Putamen (tissue), 1 donor: ENCODE data around the gene COL1A1.
A peak's percentile ranks its signal among the peaks of the same experiment; 100 is the strongest.

ENCODE experiments used
- DNase-seq: peaks from one replicate; pipeline ENCODE4 v3.0.0-alpha.2; 2016; ENCODE audit warnings: low spot score

Gene COL1A1

GRCh38 chr17:50172130-50172529 is 29.3 kb downstream of the COL1A1 start:
- DNase-seq, result no peak

DNA sequence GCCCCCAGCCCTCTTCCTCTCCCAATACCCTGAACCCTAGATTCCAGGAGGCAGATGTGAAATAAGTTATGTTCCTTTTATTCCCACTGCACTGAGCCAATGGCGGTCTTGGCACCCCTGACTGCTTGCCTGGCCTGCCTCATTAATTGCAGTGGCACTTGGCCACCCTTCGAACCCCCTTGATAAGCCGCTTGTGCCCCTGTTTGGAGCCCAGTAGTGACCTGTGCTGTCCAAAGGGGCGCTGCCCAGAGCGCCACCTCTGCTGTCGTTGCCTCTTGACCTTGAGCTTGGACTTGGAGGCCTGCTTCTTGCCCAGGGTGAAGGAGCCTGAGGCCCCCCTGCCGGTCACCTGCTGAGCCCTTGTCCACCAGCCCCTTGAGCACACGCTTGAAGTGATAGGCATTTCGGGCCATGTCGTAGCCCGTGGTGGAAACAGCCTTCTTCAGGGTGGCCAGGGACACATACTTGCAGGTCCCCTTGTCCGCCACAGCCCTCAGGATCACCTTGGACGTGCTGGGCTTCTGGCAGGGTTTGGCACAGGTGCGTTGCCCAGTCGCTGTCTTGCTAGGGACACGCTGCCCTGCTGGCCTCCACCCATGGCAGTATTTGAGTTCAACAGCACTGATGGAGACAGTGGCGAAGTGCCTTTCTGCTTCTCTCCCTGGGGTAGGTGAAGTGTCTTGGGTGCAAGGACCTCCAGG is 29.9 kb downstream of the COL1A1 start:
- no peak for DNase-seq

DNA sequence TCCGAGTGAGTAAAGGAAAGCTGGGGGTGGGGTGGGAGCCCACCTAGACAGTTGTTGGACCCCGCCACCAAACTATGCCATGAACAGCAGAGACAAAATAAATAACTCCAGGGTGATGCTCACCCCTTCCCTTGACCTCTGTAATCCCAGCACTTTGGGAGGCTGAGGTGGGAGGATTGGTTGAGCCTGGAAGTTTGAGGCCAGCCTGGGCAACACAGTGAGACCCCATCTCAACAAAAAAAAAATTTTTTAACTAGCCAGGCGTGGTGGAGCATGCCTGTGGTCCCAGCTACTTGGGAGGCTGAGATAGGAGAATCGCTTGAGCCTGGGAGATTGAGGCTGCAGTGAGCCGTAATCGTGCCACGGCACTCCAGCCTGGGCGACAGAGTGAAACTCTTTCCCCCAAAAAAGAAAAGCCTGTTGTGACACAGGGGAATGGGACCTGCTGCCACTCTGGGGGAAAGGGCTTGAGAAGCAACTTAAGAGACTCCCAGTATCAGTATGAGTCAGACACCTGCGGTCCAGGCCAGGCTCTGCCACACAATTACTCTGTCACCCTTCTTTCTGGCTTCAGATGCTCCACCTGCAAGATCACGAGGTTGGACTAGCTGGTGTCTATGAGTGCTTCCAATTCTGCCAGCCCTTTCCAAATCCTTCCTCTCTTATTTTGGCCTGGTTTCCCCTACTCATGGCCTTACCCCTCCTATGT is 30.6 kb downstream of the COL1A1 start:
- DNase-seq, result no peak

DNA sequence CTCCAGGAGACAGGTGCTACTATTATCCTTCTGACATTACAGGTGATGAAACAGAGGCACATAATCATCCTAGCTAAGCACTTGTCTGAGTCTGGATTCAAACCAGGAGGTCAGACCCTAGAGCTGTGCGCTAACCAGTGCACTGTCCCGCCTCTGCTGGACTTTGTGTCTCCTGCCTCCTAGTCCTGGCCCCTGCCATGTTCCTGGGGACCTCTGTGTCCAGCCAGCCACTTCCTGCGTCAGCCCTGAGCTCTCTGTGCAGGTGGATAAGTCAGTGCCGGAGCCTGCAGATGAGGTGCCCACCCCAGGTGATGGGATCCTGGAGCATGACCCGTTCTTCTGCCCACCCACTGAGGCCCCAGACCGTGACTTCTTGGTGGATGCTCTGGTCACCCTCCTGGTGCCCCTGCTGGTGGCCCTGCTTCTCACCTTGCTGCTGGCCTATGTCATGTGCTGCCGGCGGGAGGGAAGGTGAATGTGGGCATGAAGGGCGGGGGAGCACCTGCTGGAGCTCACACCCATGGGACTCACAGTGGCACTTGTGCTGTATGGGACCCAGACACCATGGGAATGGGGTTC is 31.5 kb downstream of the COL1A1 start:
- no peak for DNase-seq

GRCh38 chr17:50169121-50169764 is 32.2 kb downstream of the COL1A1 start:
- no peak for DNase-seq

- no peak for DNase-seq
These were observed 33.1 kb downstream of the COL1A1 start for GRCh38 chr17:50168319-50168718.

GRCh38 chr17:50167371-50167770 is 34.1 kb downstream of the COL1A1 start:
- DNase-seq, result no peak

DNA sequence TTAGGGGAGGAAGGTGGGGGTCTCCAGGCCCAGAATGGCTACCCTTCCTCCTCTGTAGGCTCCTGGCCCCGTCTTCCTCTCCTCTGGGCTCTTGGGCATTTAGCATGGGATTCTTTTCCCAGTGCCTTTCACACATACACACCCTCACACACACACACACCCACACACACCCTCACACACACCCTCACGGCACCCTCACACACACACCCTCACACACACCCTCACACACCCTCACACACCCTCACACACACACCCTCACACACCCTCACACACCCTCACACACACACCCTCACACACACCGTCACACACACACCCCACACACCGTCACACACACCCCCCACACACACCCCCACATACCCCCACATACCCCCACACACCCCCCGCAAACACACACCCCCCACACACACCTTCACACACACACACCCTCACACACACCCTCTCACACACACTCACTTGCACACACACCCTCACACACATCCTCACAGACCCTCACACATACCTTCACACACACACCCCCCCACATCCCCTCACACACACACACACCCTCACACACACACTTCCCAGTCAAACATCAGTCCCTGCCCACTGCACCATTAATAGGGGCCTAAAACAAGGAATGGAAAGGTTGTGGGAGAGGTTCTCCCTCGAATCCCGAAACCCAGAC is 34.8 kb downstream of the COL1A1 start:
- no peak for DNase-seq

DNA sequence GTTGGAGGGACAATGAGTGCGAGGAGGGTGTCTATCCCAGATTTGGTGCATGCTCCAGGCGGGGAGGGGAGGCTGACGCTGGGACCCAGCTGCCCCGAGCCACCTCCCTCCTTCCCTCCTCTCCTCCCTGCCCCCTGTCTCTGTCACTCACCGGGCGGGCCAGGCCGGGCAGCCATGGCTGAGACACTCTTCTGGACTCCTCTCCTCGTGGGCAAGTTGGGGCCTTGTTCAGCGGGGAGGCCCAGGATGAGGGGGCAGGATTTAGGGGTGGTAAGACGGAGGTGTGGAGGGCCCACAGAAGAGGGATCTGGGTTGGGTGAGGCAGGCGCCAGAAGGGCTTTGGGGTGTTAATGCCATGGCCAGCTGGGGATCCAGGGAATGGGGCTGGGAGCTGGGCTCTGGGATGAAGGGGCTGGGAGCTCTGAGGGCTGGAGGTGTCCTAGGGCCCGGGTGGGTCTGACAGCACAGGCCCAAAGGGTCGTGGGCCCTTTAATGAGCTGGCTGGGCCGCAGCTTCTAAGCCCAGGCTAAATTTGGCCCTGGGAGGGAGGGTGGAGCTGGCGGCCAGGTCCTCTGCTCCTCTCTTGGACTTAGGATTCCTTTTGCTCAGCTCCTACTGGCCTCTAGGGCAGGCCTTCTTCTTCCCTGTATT is 35.4 kb downstream of the COL1A1 start, which contains the start of gene SGCA:
SGCA (plus strand) TSS at position 139 of the 651 bp plus-strand sequence; CDS start at position 175, 36 bp downstream.
- DNase-seq, result no peak

GRCh38 chr17:50165466-50165865 is 36.0 kb downstream of the COL1A1 start:
- no peak for DNase-seq

DNA sequence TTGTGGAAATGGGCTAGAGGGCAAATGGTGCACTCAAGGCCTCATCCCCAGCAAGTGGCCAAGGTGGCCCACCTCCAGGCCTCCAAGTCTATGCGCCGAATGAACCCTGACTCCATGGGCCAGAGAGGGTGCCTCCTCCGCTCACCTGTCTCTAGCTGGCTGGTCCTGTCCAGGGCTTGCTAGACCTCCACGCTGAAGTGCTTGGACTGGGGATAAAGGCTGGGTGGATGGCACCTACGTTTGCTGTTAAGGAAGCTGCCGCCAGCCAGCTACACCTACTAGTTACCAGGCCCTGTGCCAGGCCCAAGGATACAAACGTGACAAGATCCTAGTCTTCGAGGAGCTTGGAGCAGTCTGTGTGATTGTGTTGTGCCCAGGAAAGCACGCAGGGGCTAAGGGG is 36.4 kb downstream of the COL1A1 start:
- DNase-seq, result no peak

GRCh38 chr17:50164697-50164988 is 36.8 kb downstream of the COL1A1 start:
- DNase-seq, result no peak

DNA sequence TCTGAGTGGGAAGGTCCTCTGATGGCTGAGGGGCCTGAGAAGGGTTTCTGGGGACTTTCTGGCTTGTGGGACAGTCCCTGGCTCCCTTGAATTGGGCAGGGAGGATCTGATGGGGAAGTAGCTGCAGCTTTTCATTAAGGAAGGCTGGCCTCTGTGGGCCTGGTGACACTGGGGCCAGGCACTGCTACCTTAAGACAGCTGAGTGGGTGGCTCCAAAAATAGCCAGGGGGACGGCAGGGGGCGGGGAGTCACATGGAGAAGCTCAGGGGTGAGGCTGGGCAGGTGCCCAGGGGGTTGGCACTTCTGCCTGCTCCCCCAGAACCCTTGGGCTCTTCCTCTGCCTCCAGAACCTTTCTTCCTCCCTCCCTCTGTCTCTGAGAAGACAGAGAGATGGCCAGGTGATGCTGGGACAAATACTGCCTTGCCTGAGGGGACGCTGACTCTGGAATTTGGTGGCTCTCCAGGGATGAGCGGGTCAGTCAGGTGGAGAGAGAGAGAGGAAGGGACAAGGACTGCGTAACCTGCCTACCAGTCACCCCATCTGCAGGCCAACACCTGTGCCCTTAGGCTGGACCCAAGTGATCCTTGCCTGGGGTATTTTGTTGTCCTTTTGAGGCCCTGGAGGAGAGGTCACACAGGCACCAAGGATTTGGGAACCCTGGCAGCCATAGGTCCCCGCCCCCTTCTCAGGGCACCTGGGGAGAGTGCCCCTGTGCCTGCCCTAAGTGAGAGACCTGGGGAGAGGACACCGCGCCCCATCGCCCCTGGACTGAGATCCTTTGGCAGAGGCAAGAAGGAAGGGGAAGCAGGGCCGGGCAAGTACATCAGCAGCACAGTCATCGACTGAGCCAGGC is 37.4 kb downstream of the COL1A1 start:
- DNase-seq, result no peak

DNA sequence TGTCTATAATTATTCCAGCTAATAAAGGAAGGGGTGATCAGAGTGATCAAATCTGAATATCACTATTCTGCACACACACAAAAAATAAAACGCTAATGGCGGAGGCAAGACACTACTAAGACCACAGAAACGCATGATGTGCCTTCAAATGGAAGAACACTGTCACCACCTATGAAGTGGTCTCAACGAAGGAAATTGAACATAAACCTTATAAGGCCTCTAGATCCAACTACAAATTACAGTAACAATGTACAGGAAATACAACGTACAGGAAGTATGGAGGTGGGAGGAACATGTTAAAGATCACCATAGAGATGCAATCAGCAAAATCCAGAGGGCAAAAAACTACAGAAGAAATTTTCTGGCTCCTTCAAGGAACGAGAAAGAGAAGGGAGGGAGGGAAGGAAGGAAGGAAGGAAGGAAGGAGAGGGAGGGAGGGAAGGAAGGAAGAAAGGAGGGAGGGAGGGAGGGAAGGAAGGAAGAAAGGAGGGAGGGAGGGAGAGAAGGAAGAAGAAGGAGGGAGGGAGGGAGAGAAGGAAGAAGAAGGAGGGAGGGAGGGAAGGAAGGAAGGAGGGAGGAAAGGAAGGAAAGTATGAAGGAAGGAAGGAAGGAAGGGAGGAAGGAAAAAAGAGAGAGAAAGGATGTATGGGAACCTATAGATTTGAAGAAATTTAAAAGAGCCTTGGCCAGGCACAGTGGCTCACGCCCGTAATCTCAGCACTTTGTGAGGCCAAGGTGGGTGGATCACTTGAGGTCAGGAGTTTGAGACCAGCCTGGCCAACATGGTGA is 38.8 kb downstream of the COL1A1 start:
- no peak for DNase-seq

DNA sequence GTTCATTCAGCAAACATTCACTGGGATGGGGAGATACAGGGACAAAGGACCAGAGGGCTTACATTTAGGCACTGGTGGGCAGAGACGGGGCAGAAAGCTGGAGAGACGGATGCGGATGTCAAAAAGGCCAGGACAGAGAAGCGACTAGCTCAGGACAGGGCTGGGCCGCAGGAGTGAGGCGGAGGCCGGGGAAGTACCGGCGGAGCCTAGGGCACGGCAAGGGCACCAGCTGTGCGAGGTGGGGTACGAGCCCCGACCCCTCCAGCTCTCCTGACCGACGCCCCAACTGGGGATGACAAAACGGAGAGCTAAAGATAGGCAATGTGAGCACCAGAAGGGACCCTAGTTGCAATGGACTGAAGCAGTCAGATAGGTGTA is 39.5 kb downstream of the COL1A1 start:
- no peak for DNase-seq

GRCh38 chr17:50161023-50161910 is 40.2 kb downstream of the COL1A1 start:
- DNase-seq, result peak; percentile 87

- DNase-seq, result no peak
These were observed 43.5 kb downstream of the COL1A1 start for GRCh38 chr17:50157891-50158290.

DNA sequence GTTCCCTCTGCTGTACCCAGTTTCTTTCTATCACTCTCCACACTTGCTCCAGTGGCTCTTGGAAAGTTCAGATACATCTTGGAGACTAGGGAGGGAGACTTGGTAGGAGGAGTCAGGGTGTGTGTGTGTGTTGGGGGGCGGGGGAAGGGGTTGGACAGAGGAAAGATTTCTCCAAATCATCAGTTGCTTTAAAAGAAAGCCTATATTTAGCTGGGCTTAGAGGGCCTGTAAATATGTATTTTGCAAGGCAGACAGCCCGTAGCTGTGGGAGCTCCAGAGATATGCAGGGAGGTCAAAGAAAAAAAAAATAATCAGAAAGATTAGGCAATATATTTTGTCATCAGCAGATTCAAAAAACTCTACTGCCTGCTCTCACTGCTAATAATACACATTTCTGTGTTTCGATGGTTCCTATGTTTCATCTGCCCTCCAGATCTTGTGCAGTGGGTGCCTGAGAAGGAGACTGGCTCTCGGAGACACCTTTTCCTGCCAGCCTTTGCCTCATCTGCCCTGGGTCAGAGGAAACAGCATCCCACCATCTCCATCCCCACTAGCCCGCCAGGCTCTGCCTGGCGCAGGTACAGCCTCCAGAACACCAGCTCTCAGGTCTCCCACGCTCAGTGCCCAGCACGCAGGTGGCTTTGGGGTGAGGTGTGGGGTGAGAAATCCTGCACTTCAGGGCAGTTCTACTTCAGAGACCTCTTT is 46.2 kb downstream of the COL1A1 start:
- no peak for DNase-seq

DNA sequence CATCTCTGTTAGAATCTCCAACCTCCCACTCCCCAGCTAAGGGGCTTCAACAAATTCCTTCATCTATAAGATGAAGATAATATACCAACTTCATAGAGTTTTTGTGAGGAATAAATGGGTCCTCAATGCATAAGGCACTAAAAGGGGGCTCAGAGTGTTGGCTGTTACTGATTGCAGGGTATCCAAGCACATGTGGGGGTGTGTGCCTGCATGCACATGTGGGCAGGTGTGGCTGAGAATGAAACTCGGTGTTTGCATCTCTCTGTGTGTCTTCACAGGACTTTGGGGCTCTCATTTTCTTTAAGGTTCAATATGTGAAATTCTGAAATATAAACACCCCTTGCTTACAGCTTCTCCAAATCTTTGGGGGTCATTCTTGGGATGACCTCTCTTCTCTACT is 46.8 kb downstream of the COL1A1 start:
- no peak for DNase-seq
